Small intestine (tissue), 16 donors: ENCODE measurements around the gene SAXO2. TPM values are rescaled to one million over a fixed set of nuclear protein-coding genes. Genes with fewer than 3 reads are reported as not detected.
"Not testable (repeated sequence)": the region's sequence is repeated elsewhere in the genome, so short reads cannot be mapped to it uniquely, and the experiment has no call there.

ENCODE experiments used
- DNase-seq, 2 donors: peaks; one replicate each; pipeline versions ENCODE4 v3.0.0 to v3.0.0-alpha.2; 2013
- FAIRE-seq: peaks from 2 replicates; lab custom pipeline; 2012; peaks lifted over from hg19 to GRCh38; lab: Jason Lieb, UNC
- H3K27ac ChIP-seq, 3 donors: one replicate each; pipeline ENCODE4 v1.5.1; 2013; ENCODE audit warnings: low read length in 2 of 3, mild to moderate bottlenecking in 2 of 3, control low read depth in 1 of 3, inconsistent platforms in 1 of 3, low read depth in 1 of 3, moderate library complexity in 1 of 3
- H3K27me3 ChIP-seq, 3 donors: one replicate each; pipeline ENCODE4 v1.6.1; 2013; ENCODE audit warnings: low read length in 3 of 3, inconsistent platforms in 1 of 3; ENCODE audit not compliant: control insufficient read depth in 3 of 3, insufficient read depth in 3 of 3
- H3K36me3 ChIP-seq, 3 donors: one replicate each; pipeline ENCODE4 v1.6.1; 2013; ENCODE audit warnings: low read length in 3 of 3, inconsistent platforms in 1 of 3, low read depth in 1 of 3, mild to moderate bottlenecking in 1 of 3, moderate library complexity in 1 of 3; ENCODE audit not compliant: control insufficient read depth in 3 of 3, insufficient read depth in 2 of 3
- H3K4me1 ChIP-seq, 3 donors: one replicate each; pipeline ENCODE4 v1.6.1; 2013; ENCODE audit warnings: low read length in 2 of 3, inconsistent platforms in 1 of 3, low read depth in 1 of 3, mild to moderate bottlenecking in 1 of 3, moderate library complexity in 1 of 3; ENCODE audit not compliant: control insufficient read depth in 3 of 3, insufficient read depth in 2 of 3
- H3K4me3 ChIP-seq, 3 donors: one replicate each; pipeline ENCODE4 v1.5.1; 2013; ENCODE audit warnings: low read length in 3 of 3, control low read depth in 1 of 3, inconsistent platforms in 1 of 3, low read depth in 1 of 3, mild to moderate bottlenecking in 1 of 3, moderate library complexity in 1 of 3
- H3K9me3 ChIP-seq, 2 donors: one replicate each; pipeline ENCODE4 v1.6.1; 2013; ENCODE audit warnings: low read depth in 1 of 2, low read length in 1 of 2; ENCODE audit not compliant: control insufficient read depth in 2 of 2, insufficient read depth in 1 of 2
- WGBS, 3 donors: extraction: QIAGEN DNeasy Blood & Tissue Kit; methylation state at CpG; one replicate each; pipeline ENCODE4 v1.1.7; 2013; 5-methylcytosine and 5-hydroxymethylcytosine counted together
- long read RNA-seq, 10 donors: transcript quantifications; one replicate each; lab custom pipeline, GENCODE V29; 2026
- polyA plus RNA-seq, 4 donors: library from polyadenylated mRNA; stranded (reverse) in 3 of 4; unstranded in 1 of 4; fragments of 200-250 nt in 3 of 4; fragments of 120-200 nt in 1 of 4; gene quantifications; one replicate each; pipeline versions ENCODE4 v1.2.1 to v1.2.3, GENCODE V29; 2013
- donor health status: healthy with polysubstance abuse.
- donor health status: control.
- donor health status: control.
- donor health status: Bipolar disorder and iron deficiency.
- donor health status: healthy.

SAXO2 gene, protein sequence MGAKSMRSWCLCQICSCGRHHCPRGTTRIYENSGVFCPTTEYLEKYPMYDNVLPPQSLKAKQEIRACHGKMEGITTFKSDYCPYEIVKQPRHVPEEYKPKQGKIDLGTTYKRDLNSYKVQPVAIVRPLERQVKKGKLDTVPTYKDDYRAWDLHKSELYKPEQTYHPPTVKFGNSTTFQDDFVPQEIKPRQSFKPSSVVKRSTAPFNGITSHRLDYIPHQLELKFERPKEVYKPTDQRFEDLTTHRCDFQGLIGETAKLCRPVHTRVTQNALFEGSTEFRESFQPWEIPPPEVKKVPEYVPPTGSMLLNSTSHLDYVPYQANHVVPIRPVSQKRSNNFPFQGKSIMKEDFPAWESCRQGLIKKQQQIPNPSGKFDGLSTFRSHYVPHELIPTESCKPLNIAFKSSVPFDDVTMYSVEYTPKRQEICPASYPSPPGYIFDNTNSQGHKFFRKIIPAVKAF
- 1 to 10 TPM in 2 of 4 donors, under 1 TPM in 1, not detected in 1; 0.37 to 5.1 (median 1.5) TPM for polyA plus RNA-seq
- long read RNA-seq, donor 1: 0 reads
- long read RNA-seq, donor 2: 0 reads
- long read RNA-seq, donor 3: 0 reads
- long read RNA-seq, donor 4: 0 reads
- long read RNA-seq, donor 5: 0 reads
- long read RNA-seq, donor 6: 0 reads
- long read RNA-seq, donor 7, partial matches to known transcripts: 0 of 2 reads
- long read RNA-seq, donor 7, other reads (novel, unspliced or antisense): 0 of 2 reads
- long read RNA-seq, donor 8: 0 reads
- long read RNA-seq, donor 9: 0 reads
- long read RNA-seq, donor 10: 0 reads

DNA sequence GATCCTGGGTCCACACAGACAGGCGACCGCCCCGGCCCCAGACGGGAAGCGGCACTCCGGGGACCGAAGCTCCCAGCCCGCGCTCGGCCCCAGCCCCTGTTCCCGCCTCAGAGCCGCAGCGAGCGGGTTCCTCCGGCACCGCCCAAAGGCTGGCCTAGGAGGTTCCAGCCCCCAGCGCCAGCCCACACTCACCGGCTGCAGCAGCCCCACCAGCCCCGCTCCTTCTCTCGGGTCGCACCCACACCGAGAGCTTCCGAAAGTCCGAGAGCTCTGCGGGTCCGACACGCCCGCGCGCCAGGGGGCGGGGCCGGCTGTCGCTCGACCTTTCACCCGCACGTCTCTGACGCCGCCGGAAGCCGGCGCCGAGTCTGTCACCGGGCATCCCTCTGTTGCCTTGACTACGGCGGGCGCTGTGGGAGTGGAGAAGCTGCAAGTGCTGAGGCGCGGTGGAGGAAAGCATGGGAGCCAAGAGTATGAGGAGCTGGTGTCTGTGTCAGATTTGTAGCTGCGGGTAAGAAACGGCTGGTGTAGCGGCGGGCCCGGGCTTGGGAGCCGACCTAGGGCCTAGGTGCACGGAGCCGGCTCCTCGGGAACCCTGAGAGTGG lies at the start of gene SAXO2, which contains the start of gene EFL1:
SAXO2 (plus strand) TSS at position 397 of the 605 bp plus-strand sequence; CDS start at position 459, 62 bp downstream.
EFL1 (minus strand) TSS at position 313 of the 605 bp plus-strand sequence. CDS start 956 bp downstream, outside the sequence.
- Histone ChIP-seq H3K27ac (peak within 1 kb of the TSS; percentile 60 to 96 (median 96)), H3K4me3 (peak within 1 kb of the TSS; percentile 76 to 85 (median 77)), H3K27me3 (no peaks in the 10 kb centered on the region), H3K9me3 (no peaks in the 10 kb centered on the region), H3K36me3 (peaks cover 0 to 3% (median 3%) of the 10 kb centered on the region in 3 donors), H3K4me1 (peaks cover 0 to 5% (median 4%) of the 10 kb centered on the region in 3 donors)
- FAIRE-seq (no peak), DNase-seq (peak; percentile 92 to 96)
- WGBS, 3 donors: 0 to 1% (median 0%) methylated on average over 45 to 57 of the region's 57 CpGs

DNA sequence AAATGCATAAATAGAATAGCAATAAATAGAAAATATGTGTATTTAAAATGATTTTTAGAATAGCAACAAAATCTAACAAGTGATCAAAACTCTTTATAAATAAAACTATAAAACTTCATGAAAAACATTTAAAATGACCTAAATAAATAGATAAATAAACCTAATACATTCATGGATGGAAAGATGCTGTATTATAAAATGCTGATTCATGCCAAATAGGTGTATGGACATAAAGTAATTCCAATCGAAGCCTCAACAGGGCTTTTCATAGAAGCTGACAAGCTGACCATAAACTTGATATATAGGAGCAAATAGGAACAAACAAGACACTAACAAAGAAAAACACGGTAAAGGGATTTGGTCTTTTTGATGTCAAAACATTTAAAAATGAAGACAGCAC lies 46.5 kb upstream of the SAXO2 start:
- not testable (repeated sequence) for H3K27ac ChIP-seq, H3K36me3 ChIP-seq, H3K9me3 ChIP-seq, H3K27me3 ChIP-seq, DNase-seq, H3K4me1 ChIP-seq, H3K4me3 ChIP-seq
- 82 to 89% (median 89%) methylated on average over 2 of the region's 2 CpGs for WGBS, 3 donors
- peak; percentile 49 for FAIRE-seq

DNA sequence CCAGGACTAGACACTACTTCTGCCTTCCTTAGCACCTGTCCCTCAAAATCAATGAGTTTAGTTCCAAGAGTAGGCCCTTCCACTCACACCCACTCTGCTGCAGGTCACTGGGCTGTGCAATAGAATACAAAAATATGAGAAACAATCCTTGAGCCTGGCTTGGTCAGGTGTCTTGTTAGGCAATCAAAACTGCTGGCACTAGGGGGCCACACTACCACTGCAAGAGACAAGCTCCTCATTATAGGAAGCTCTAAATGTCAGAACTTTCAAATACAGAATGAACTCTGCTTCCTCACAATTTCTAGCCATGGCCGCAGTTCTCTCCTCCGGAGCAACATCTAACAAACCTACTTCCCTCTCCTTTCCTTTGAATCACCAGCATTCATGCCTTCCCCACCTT lies 41.1 kb upstream of the SAXO2 start:
- not testable (repeated sequence) for H3K27ac ChIP-seq, H3K36me3 ChIP-seq, H3K9me3 ChIP-seq, H3K27me3 ChIP-seq, H3K4me1 ChIP-seq, H3K4me3 ChIP-seq, FAIRE-seq
- 68 to 83% (median 71%) methylated on average over 2 of the region's 2 CpGs for WGBS, 3 donors
- DNase-seq: peak; percentile 30 to 41

DNA sequence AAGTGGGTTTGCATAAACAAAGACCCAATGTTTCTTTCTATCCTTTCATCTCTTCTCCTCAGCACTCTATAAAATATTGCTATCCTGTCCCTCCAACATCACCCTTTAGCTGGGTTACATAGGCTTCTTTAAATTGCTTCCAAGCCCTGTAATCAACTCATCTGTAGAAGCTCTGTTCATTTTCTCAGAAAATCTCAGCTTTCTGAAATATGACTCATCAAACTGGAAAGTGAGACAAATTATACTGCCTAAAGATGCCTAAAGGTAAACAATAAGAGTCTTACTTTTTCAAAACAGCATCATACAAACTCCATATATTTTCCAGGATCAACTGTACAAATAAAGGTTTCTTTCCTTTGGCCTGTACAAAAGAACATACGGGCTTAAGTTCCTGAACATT lies 33.9 kb upstream of the SAXO2 start:
- Histone ChIP-seq H3K36me3 (peaks cover 0 to 9% (median 3%) of the 10 kb centered on the region in 3 donors), H3K27ac (no peak overlapping the region), H3K4me1 (peaks cover 0 to 5% (median 0%) of the 10 kb centered on the region in 3 donors), H3K9me3 (no peaks in the 10 kb centered on the region), H3K27me3 (no peaks in the 10 kb centered on the region), H3K4me3 (no peak overlapping the region)
- DNase-seq (no peak), FAIRE-seq (no peak)
- 91 to 97% (median 95%) methylated on average over 1 of the region's 1 CpG for WGBS, 3 donors

DNA sequence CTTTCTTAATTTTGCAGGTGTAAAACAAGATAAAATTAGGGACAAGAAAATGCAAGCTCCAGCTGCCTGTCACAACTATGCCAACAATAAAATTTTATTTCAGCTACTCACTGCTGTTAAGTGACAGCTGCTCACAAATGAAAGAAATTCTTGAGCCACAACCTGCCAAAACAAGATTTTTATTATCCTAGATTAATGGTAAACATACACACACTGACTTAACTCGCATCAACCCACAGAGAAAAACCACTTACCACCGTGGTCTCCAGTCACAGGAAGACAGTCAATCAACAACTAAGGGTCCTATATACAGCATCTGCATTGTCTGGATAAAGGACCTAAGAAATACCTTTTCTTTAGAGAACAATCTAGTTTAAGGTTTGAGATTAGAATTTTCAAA lies 31.4 kb upstream of the SAXO2 start:
- peaks cover 0 to 8% (median 3%) of the 10 kb centered on the region in 3 donors for H3K36me3 ChIP-seq
- peak; percentile 6 to 8 for DNase-seq
- H3K9me3 ChIP-seq: no peaks in the 10 kb centered on the region
- peaks cover 0 to 5% (median 0%) of the 10 kb centered on the region in 3 donors for H3K4me1 ChIP-seq
- whole genome bisulfite sequencing, 3 donors: 1 to 24% (median 19%) methylated on average over 2 of the region's 2 CpGs
- H3K27me3 ChIP-seq: no peaks in the 10 kb centered on the region
- no peak overlapping the region for H3K4me3 ChIP-seq
- no peak for FAIRE-seq
- no peak overlapping the region for H3K27ac ChIP-seq

DNA sequence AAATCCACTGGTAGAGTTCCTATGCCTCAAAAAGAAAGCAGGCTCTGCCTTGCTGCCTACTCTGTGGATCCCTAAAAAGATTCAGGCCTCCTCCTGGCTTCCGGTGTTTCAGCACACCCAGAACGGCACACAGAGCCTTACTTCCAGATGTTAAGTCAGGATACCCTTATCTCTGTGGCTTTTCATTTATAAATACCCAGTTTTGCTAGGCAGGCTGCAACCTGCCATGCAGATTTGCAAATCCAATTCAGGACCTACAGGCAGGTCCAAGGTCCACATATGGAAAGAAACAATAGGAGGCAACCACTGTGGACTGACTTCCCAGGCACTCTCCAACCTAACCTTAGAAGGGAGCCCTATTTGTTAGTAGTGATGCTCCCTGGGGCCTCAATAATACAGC lies 30.8 kb upstream of the SAXO2 start:
- Histone ChIP-seq H3K4me1 (peaks cover 0 to 5% (median 0%) of the 10 kb centered on the region in 3 donors), H3K27me3 (no peaks in the 10 kb centered on the region), H3K36me3 (peaks cover 0 to 5% (median 5%) of the 10 kb centered on the region in 3 donors), H3K4me3 (no peak overlapping the region), H3K27ac (peak overlapping the region in 1 of 3 donors; percentile 5), H3K9me3 (no peaks in the 10 kb centered on the region)
- DNase-seq: peak; percentile 49 to 55
- WGBS, 3 donors: 15 to 67% (median 47%) methylated on average over 2 of the region's 2 CpGs
- no peak for FAIRE-seq

DNA sequence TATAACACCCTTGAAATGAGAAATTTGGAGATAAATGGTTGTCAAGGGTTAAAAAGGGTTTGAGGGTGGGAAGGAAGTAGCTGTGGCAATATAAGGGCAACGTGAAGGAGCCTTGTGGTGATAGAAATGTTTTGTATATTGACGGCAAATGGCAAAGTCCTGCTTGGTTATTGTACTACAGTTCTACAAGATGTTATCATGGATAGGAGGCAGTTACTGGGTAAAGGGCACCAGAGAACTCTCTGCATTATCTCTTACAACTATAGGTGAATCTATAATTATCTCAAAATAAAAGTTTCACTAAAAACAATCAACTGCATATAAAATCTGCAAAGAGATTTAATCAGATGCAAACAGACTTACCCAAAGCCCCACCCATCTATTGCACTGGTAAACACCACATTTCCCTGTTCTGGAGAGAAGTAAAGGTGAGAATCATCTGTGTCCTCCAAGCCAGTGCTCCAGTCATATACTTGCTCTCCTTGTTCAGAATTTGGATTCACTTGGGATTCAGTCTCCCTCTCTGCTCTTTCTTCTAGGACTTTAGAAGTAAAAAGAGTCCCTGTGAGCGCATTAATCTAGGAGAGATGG lies 24.6 kb upstream of the SAXO2 start:
- not testable (repeated sequence) for H3K9me3 ChIP-seq, H3K4me3 ChIP-seq, H3K27me3 ChIP-seq, H3K27ac ChIP-seq, FAIRE-seq, H3K4me1 ChIP-seq
- H3K36me3 ChIP-seq: peaks cover 4 to 10% (median 9%) of the 10 kb centered on the region in 3 donors
- DNase-seq: peak; percentile 18 to 42
- WGBS, 3 donors: 6 to 36% (median 9%) methylated on average over 2 of the region's 3 CpGs
